K562 (cell line): Measurements from ENCODE around the gene PPM1H. TPM values are rescaled to one million over a fixed set of nuclear protein-coding genes. Genes with fewer than 3 reads are reported as not detected.
A peak's percentile ranks its signal among the peaks of the same experiment; 100 is the strongest.

Source experiments
- ATAC-seq: fragments of 200-7000 bp; cut with Tn5 transposase; 3 replicates; pipeline ENCODE4 v1.9.1; 2020; ENCODE audit warnings: moderate library complexity
- BruUV-seq: library from RNA; stranded (reverse); fragments of 400-500 nt; replicated peaks from 2 replicates; lab custom pipeline; 2021; lab: Mats Ljungman, UMichigan
- CTCF ChIA-PET: fragments of 300-600 bp; formaldehyde crosslinking; extraction: SDS; loops from one replicate; lab custom pipeline; 2021; ENCODE audit warnings: low intra/inter-chr PET ratio; lab: Yijun Ruan, JAX
- POLR2A ChIA-PET: fragments of 300-600, 350-650 bp; sonication (Branson Sonifier 250); formaldehyde crosslinking; extraction: SDS; loops from one replicate; lab custom pipeline; 2021; ENCODE audit warnings: antibody characterized with exemption, inconsistent platforms; lab: Yijun Ruan, JAX
- DNase-seq, 4 experiments: peaks; one replicate each; pipeline versions ENCODE4 v3.0.0 to v3.0.0-alpha.2; 2011 to 2018; ENCODE audit warnings: low spot score in 3 of 4, mixed read lengths in 3 of 4; ENCODE audit errors: extremely low read depth in 1 of 4
- FAIRE-seq: peaks from 2 replicates; lab custom pipeline; 2011; peaks lifted over from hg19 to GRCh38; lab: Jason Lieb, UNC
- H2AFZ ChIP-seq: 2 replicates; pipeline ENCODE4 v1.6.0; 2011; ENCODE audit warnings: low read depth, low read length, control low read depth, inconsistent platforms
- H3K27ac ChIP-seq: fragments of 200-600 bp; 3 replicates; pipeline ENCODE4 v1.8.0; 2011; ENCODE audit warnings: low read depth, mild to moderate bottlenecking, control low read depth, inconsistent platforms, low read length, moderate library complexity, mixed read lengths; ENCODE audit errors: extremely low read depth
- H3K27me3 ChIP-seq, 2 experiments: fragments of 300-600 bp in 1 of 2; 2 replicates in 1 of 2; 3 replicates in 1 of 2; pipeline versions ENCODE4 v1.6.0 to v1.8.0; 2011; ENCODE audit warnings: inconsistent platforms in 2 of 2, low read length in 2 of 2, mild to moderate bottlenecking in 1 of 2, mixed read lengths in 1 of 2, moderate library complexity in 1 of 2; ENCODE audit not compliant: control insufficient read depth in 2 of 2, insufficient read depth in 2 of 2
- H3K36me3 ChIP-seq: fragments of 300-600 bp; 3 replicates; pipeline ENCODE4 v1.8.0; 2011; ENCODE audit warnings: mild to moderate bottlenecking, low read length, inconsistent platforms; ENCODE audit not compliant: control insufficient read depth, insufficient read depth
- H3K4me1 ChIP-seq, 2 experiments: fragments of 200-600 bp in 1 of 2; replicated peaks in 1 of 2; 2 replicates in 1 of 2; 3 replicates in 1 of 2; pipeline versions ENCODE4 v1.5.1 to v1.8.0; 2011; ENCODE audit warnings: inconsistent platforms in 2 of 2, low read length in 2 of 2, mild to moderate bottlenecking in 1 of 2, mixed read lengths in 1 of 2, moderate library complexity in 1 of 2; ENCODE audit not compliant: control insufficient read depth in 2 of 2, insufficient read depth in 2 of 2
- H3K4me2 ChIP-seq: 2 replicates; pipeline ENCODE4 v1.6.1; 2011; ENCODE audit warnings: low read length, control low read depth, inconsistent platforms, mixed read lengths; ENCODE audit not compliant: insufficient read depth
- H3K4me3 ChIP-seq: fragments of 200-600 bp; sonication (generic), shearing (Covaris generic); 2 replicates; pipeline ENCODE4 v1.5.1; 2016; ENCODE audit warnings: control low read depth, inconsistent platforms
- H3K79me2 ChIP-seq: fragments of 200-600 bp; 3 replicates; pipeline ENCODE4 v1.8.0; 2011; ENCODE audit warnings: low read length, inconsistent platforms; ENCODE audit not compliant: control insufficient read depth, insufficient read depth
- H3K9ac ChIP-seq, 2 experiments: 2 replicates each; pipeline versions ENCODE4 v1.6.0 to v1.6.1; 2011; ENCODE audit warnings: low read depth in 2 of 2, low read length in 2 of 2, control low read depth in 1 of 2, inconsistent platforms in 1 of 2, mild to moderate bottlenecking in 1 of 2, mixed read lengths in 1 of 2; ENCODE audit not compliant: insufficient read depth in 1 of 2
- H3K9me1 ChIP-seq: one replicate; pipeline ENCODE4 v1.6.0; 2011; ENCODE audit warnings: inconsistent platforms, mild to moderate bottlenecking, low read length, moderate library complexity; ENCODE audit not compliant: control insufficient read depth, insufficient read depth
- H3K9me3 ChIP-seq: replicated peaks from 2 replicates; pipeline ENCODE4 v1.5.1; 2011; ENCODE audit warnings: low read depth, low read length, inconsistent platforms; ENCODE audit not compliant: control insufficient read depth, insufficient read depth
- H4K20me1 ChIP-seq: replicated peaks from 2 replicates; pipeline ENCODE4 v1.6.1; 2011; ENCODE audit warnings: low read length, inconsistent platforms, mixed read lengths; ENCODE audit not compliant: control insufficient read depth, insufficient read depth
- ARID1B ChIP-seq: fragments of 450-650 bp; IDR thresholded peaks from 2 replicates; pipeline ENCODE4 v1.6.1; 2016; ENCODE audit warnings: antibody characterized with exemption, mild to moderate bottlenecking, inconsistent platforms
- CHD7 ChIP-seq: fragments of 200-600 bp; sonication (generic); IDR thresholded peaks from one replicate; pipeline ENCODE4 v1.6.1; 2012; ENCODE audit warnings: mild to moderate bottlenecking, low read depth, low read length, inconsistent platforms
- CREB1 ChIP-seq, 2 experiments: sonication (generic) in 1 of 2; formaldehyde crosslinking in 1 of 2; IDR thresholded peaks; 2 replicates each; pipeline versions ENCODE4 v1.6.1 to v1.8.0; 2012 to 2022; ENCODE audit warnings: inconsistent platforms in 1 of 2, mild to moderate bottlenecking in 1 of 2, missing genetic modification reagents in 1 of 2, moderate library complexity in 1 of 2
- NFIC ChIP-seq: fragments of 450-650 bp; IDR thresholded peaks from 2 replicates; pipeline ENCODE4 v1.6.1; 2017; ENCODE audit warnings: mild to moderate bottlenecking, inconsistent platforms
- XRCC5 ChIP-seq: fragments of 200-400 bp; formaldehyde crosslinking; IDR thresholded peaks from 2 replicates; pipeline ENCODE4 v1.6.1; 2017; ENCODE audit warnings: low read depth, mild to moderate bottlenecking, low read length
- ZNF592 ChIP-seq: fragments of 450-650 bp; IDR thresholded peaks from 2 replicates; pipeline ENCODE4 v1.6.1; 2017; ENCODE audit warnings: antibody characterized with exemption, mild to moderate bottlenecking
- WGBS: fragments of 100-300 bp; shearing (Covaris generic); methylation state at CpG from one replicate; pipeline ENCODE4 v1.1.6; 2016; ENCODE audit warnings: low coverage, mixed read lengths; ENCODE audit not compliant: insufficient coverage; ENCODE audit errors: missing lambda C conversion rate; 5-methylcytosine and 5-hydroxymethylcytosine counted together
- in situ Hi-C: fragments of 300-500 bp; cut with MboI; formaldehyde crosslinking; loops from 4 replicates; pipeline ENCODE4 v1.15.0; 2018; ENCODE audit warnings: inconsistent platforms, mixed read lengths
- intact Hi-C: fragments of 100-400 bp; cut with micrococcal nuclease; formaldehyde crosslinking; loops from 2 replicates; pipeline ENCODE4 v1.14.2; 2022
- polyA plus RNA-seq, 8 experiments: library from polyadenylated mRNA; depleted of rRNA in 4 of 8; stranded (reverse) in 5 of 8; unstranded in 3 of 8; fragments of >200 nt; fragmentation: Nextera tagmentation in 2 of 8; fragmentation: Illumina TruSeq in 1 of 8; extraction: Ambion mirVana in 2 of 8; extraction: Trizol in 1 of 8; gene quantifications; 2 replicates each; pipeline versions ENCODE4 v1.2.1 to v1.2.3, GENCODE V29; 2011 to 2014; ENCODE audit warnings: inconsistent platforms in 1 of 8, missing spikeins in 1 of 8
- total RNA-seq, 7 experiments: library from RNA; depleted of rRNA in 6 of 7; stranded (reverse); fragments of >200 nt in 6 of 7; fragmentation: Illumina TruSeq in 2 of 7; extraction: Trizol in 2 of 7; gene quantifications; 2 replicates each; pipeline versions ENCODE4 v1.2.1 to v1.2.3, GENCODE V29; 2011 to 2021; ENCODE audit warnings: low replicate concordance in 1 of 7

Gene PPM1H
- total and polyA plus RNA-seq, 9 of the 15 experiments (the other 6 are each of a cell fraction or from before 2014, with no cell fraction given), result 5.3 to 29.3 (median 11.3) TPM

GRCh38 chr12:62977418-62977817 lies 42.5 kb upstream of the PPM1H start:
- BruUV-seq, result no TSS peak
- Histone ChIP-seq H3K9me3 (no peaks in the 10 kb centered on the region), H3K4me1 (peaks cover 3 to 14% of the 10 kb centered on the region in 2 experiments; a peak in 3 of 5 replicates), H3K36me3 (no peaks in the 10 kb centered on the region), H4K20me1 (no peaks in the 10 kb centered on the region), H3K27me3 (no peaks in the 10 kb centered on the region), H3K9ac (peak overlapping the region in 1 of 2 experiments; percentile 34; a peak in 1 of 4 replicates), H3K4me3 (no peak overlapping the region), H3K79me2 (no peaks in the 10 kb centered on the region), H3K4me2 (peak overlapping the region; percentile 58), H2AFZ (peak overlapping the region; percentile 91), H3K27ac (peak overlapping the region; percentile 75), H3K9me1 (no peaks in the 10 kb centered on the region)
- WGBS, result 2% methylated on average over 5 of the region's 5 CpGs
- peak in 2 of 4 experiments; percentile 13 to 52 for DNase-seq
- peak; percentile 71 for ATAC-seq
- POLR2A ChIA-PET, result interaction anchor here (0.6 to 0.8 kb wide), 2 partner anchors 123 to 212 kb away, joined by 3 read pairs; no protein-coding TSS in a partner anchor
- FAIRE-seq, result no peak
- CTCF ChIA-PET, result no interaction called here
- intact Hi-C loops, result loop anchor here (2.0 kb wide), 1 partner anchor 43 kb away; the partner anchor contains the start of gene PPM1H
- in situ Hi-C loops, result no loop called here
- TF ChIP-seq NFIC (peak; percentile 55), CHD7 (no peak), CREB1 (IDR thresholded peaks at IDR 0.05) (no peak), CREB1 (CRISPR knock-in tag; IDR thresholded peaks at IDR 0.05) (no peak), ARID1B (no peak), ZNF592 (0 out of 2 replicates have a peak, but pooled peaks have one; percentile 18), XRCC5 (no peak)
